Measurements from ENCODE around the gene TUBGCP3.
A peak's percentile ranks its signal among the peaks of the same experiment; 100 is the strongest.

Gene TUBGCP3

DNA sequence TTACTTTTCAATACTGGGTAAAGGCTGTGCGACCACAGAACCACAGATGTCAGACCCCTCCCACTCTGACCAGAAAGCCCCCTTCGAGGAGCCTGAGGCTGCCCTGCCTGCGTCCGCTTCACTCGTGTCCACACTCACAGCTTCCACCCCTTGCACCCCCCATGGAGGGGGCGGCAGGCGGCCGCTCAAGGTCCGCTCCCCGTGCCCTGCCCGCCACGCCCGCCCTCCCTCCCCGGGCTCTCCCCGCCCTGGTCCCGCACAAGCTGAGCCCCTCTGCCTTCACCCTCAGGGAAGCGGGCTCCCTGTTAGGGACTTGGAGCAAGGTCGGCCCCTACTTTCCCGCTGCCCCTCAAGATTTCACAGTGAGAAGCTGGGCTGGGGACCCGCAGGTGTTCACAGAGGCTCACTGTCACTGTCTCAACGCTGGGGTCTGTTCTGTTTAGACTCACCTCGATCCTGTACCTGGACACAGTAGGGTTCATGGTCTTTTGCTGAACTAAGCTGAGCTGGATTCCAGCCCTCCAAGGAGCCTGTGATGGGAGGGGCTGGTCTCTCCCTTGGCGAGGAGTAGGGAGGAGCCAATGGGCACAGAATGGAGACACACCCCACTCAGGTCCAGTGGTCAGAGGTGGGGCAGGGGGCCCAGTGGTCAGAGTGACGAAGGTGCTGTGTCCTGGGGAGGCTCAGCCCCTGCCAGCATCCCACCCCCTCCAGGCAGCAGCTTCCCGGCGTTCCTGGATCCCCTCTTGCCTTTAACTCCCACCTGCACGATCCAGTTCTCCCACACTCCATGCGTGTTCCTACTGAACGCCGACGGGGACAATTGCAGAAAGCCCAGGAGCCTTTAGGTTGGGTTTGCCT, 142.3 kb downstream of the TUBGCP3 start:
- TF ChIP-seq, protein P1, sequence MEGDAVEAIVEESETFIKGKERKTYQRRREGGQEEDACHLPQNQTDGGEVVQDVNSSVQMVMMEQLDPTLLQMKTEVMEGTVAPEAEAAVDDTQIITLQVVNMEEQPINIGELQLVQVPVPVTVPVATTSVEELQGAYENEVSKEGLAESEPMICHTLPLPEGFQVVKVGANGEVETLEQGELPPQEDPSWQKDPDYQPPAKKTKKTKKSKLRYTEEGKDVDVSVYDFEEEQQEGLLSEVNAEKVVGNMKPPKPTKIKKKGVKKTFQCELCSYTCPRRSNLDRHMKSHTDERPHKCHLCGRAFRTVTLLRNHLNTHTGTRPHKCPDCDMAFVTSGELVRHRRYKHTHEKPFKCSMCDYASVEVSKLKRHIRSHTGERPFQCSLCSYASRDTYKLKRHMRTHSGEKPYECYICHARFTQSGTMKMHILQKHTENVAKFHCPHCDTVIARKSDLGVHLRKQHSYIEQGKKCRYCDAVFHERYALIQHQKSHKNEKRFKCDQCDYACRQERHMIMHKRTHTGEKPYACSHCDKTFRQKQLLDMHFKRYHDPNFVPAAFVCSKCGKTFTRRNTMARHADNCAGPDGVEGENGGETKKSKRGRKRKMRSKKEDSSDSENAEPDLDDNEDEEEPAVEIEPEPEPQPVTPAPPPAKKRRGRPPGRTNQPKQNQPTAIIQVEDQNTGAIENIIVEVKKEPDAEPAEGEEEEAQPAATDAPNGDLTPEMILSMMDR (IDR thresholded peaks at IDR 0.05; ENCODE audit: low read length) = no peak
- TF ChIP-seq EZH2 (IDR thresholded peaks at IDR 0.05; ENCODE audit: borderline replicate concordance, low read length) = no peak
- no peaks in the 10 kb centered on the region; the same call in 1 of the 2 replicates for H3K27me3 ChIP-seq (ENCODE audit: insufficient read depth, low read length)

GRCh38 chr13:112444416-112445399, 143.2 kb downstream of the TUBGCP3 start:
- H3K4me3 ChIP-seq (ENCODE audit: low read depth, low read length, poor library complexity, severe bottlenecking) = no peak overlapping the region
- TF ChIP-seq, protein P1 (IDR thresholded peaks at IDR 0.05; ENCODE audit: low read length) = no peak
- no peak for TF ChIP-seq EZH2 (IDR thresholded peaks at IDR 0.05; ENCODE audit: borderline replicate concordance, low read length)
- no peaks in the 10 kb centered on the region for H3K4me1 ChIP-seq (ENCODE audit: insufficient read depth, low read length, severe bottlenecking)
- H3K79me2 ChIP-seq (ENCODE audit: insufficient read depth, low read length) = no peaks in the 10 kb centered on the region
- H3K4me2 ChIP-seq (ENCODE audit: low read length) = no peak overlapping the region
- no peaks in the 10 kb centered on the region for H3K9me3 ChIP-seq (ENCODE audit: low read length)
- no peak overlapping the region for H2AFZ ChIP-seq (ENCODE audit: low read length)
- no peaks in the 10 kb centered on the region for H4K20me1 ChIP-seq (ENCODE audit: insufficient read depth, low read length)
- no peaks in the 10 kb centered on the region for H3F3A ChIP-seq (ENCODE audit: insufficient read depth, low read length)
- no peak overlapping the region for H3K27ac ChIP-seq (ENCODE audit: low read depth, low read length, poor library complexity, severe bottlenecking)
- no peak overlapping the region for H3K9ac ChIP-seq (ENCODE audit: low read length)
- H3K27me3 ChIP-seq (ENCODE audit: insufficient read depth, low read length) = no peaks in the 10 kb centered on the region; the same call in 1 of the 2 replicates
- no peaks in the 10 kb centered on the region for H3K9me2 ChIP-seq (ENCODE audit: low read depth, low read length)
- no peaks in the 10 kb centered on the region for H3K36me3 ChIP-seq (ENCODE audit: insufficient read depth, low read length)

More for the DNA sequence above, 142.3 kb downstream of the TUBGCP3 start:
- no peaks in the 10 kb centered on the region for H3K36me3 ChIP-seq (ENCODE audit: insufficient read depth, low read length)
- no peaks in the 10 kb centered on the region for H3K9me3 ChIP-seq (ENCODE audit: low read length)
- H3K27ac ChIP-seq (ENCODE audit: low read depth, low read length, poor library complexity, severe bottlenecking) = no peak overlapping the region
- no peak overlapping the region for H3K4me3 ChIP-seq (ENCODE audit: low read depth, low read length, poor library complexity, severe bottlenecking)
- H3K9me2 ChIP-seq (ENCODE audit: low read depth, low read length) = no peaks in the 10 kb centered on the region
- H3K79me2 ChIP-seq (ENCODE audit: insufficient read depth, low read length) = no peaks in the 10 kb centered on the region
- no peak overlapping the region for H3K4me2 ChIP-seq (ENCODE audit: low read length)
- H3K9ac ChIP-seq (ENCODE audit: low read length) = no peak overlapping the region
- no peaks in the 10 kb centered on the region for H3K4me1 ChIP-seq (ENCODE audit: insufficient read depth, low read length, severe bottlenecking)
- no peak overlapping the region for H2AFZ ChIP-seq (ENCODE audit: low read length)
- no peaks in the 10 kb centered on the region for H3F3A ChIP-seq (ENCODE audit: insufficient read depth, low read length)
- no peaks in the 10 kb centered on the region for H4K20me1 ChIP-seq (ENCODE audit: insufficient read depth, low read length)

DNA sequence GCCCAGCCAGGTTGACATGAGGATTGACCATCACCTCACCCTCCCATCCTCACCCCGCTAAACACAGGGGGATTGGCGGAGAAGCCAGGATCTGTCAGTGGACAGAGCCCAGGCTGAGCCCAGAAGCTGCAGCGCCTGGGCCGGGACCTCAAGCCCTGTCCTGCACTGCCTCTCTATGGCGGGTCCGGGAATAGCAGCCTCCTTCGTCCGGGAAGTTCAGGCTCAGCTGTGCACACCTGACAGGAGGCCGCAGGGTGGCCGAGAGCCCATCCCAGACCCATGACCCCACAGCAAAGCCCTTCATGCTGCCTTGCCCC, 144.0 kb downstream of the TUBGCP3 start:
- Histone ChIP-seq H2AFZ (ENCODE audit: low read length) (no peak overlapping the region), H3K4me3 (ENCODE audit: low read depth, low read length, poor library complexity, severe bottlenecking) (no peak overlapping the region), H3K36me3 (ENCODE audit: insufficient read depth, low read length) (no peaks in the 10 kb centered on the region), H3K4me1 (ENCODE audit: insufficient read depth, low read length, severe bottlenecking) (no peaks in the 10 kb centered on the region), H3K9me2 (ENCODE audit: low read depth, low read length) (no peaks in the 10 kb centered on the region), H3K4me2 (ENCODE audit: low read length) (no peak overlapping the region), H3K27ac (ENCODE audit: low read depth, low read length, poor library complexity, severe bottlenecking) (no peak overlapping the region), H3K9ac (ENCODE audit: low read length) (no peak overlapping the region), H3K9me3 (ENCODE audit: low read length) (no peaks in the 10 kb centered on the region), H3K79me2 (ENCODE audit: insufficient read depth, low read length) (no peaks in the 10 kb centered on the region), H3K27me3 (ENCODE audit: insufficient read depth, low read length) (no peaks in the 10 kb centered on the region; the same call in 1 of the 2 replicates), H4K20me1 (ENCODE audit: insufficient read depth, low read length) (no peaks in the 10 kb centered on the region), H3F3A (ENCODE audit: insufficient read depth, low read length) (no peaks in the 10 kb centered on the region)
- TF ChIP-seq EZH2 (IDR thresholded peaks at IDR 0.05; ENCODE audit: borderline replicate concordance, low read length) = no peak
- TF ChIP-seq, protein P1 (IDR thresholded peaks at IDR 0.05; ENCODE audit: low read length) = peak; percentile 90

Data from OCI-LY1 (cell line).